Liver (tissue), 9 donors: ENCODE measurements around the gene CNOT10. TPM values are rescaled to one million over a fixed set of nuclear protein-coding genes. Genes with fewer than 3 reads are reported as not detected.
"Not testable (repeated sequence)": the region's sequence is repeated elsewhere in the genome, so short reads cannot be mapped to it uniquely, and the experiment has no call there.

ENCODE experiments used
- DNase-seq: peaks from one replicate; pipeline ENCODE4 v3.0.0-alpha.2; 2017; ENCODE audit warnings: low spot score
- H3K27ac ChIP-seq, 2 donors: one replicate each; pipeline ENCODE4 v1.7.0; 2013; ENCODE audit warnings: inconsistent platforms in 2 of 2, low read length in 2 of 2, control low read depth in 1 of 2, low read depth in 1 of 2, mild to moderate bottlenecking in 1 of 2
- H3K27me3 ChIP-seq, 4 donors: one replicate each; pipeline versions ENCODE4 v1.6.1 to v1.7.0; 2013; ENCODE audit warnings: low read length in 3 of 4, inconsistent platforms in 1 of 4, mild to moderate bottlenecking in 1 of 4, moderate library complexity in 1 of 4; ENCODE audit not compliant: control insufficient read depth in 4 of 4, insufficient read depth in 4 of 4
- H3K36me3 ChIP-seq, 4 donors: one replicate each; pipeline versions ENCODE4 v1.6.1 to v1.7.0; 2013; ENCODE audit warnings: low read length in 3 of 4, mild to moderate bottlenecking in 3 of 4, low read depth in 1 of 4, moderate library complexity in 1 of 4; ENCODE audit not compliant: control insufficient read depth in 4 of 4, insufficient read depth in 3 of 4
- H3K4me1 ChIP-seq, 4 donors: one replicate each; pipeline versions ENCODE4 v1.6.1 to v1.7.0; 2013; ENCODE audit warnings: low read length in 3 of 4, mild to moderate bottlenecking in 3 of 4, moderate library complexity in 1 of 4; ENCODE audit not compliant: control insufficient read depth in 4 of 4, insufficient read depth in 4 of 4
- H3K4me3 ChIP-seq, 3 donors: one replicate each; pipeline versions ENCODE4 v1.6.1 to v1.7.0; 2013; ENCODE audit warnings: low read length in 3 of 3, control low read depth in 1 of 3, low read depth in 1 of 3, mild to moderate bottlenecking in 1 of 3
- H3K9ac ChIP-seq, 2 donors: one replicate each; pipeline ENCODE4 v1.7.0; 2013; ENCODE audit warnings: low read length in 2 of 2, mild to moderate bottlenecking in 2 of 2, moderate library complexity in 2 of 2, control low read depth in 1 of 2, low read depth in 1 of 2
- H3K9me3 ChIP-seq, 4 donors: one replicate each; pipeline versions ENCODE4 v1.6.1 to v1.7.0; 2013; ENCODE audit warnings: low read length in 3 of 4; ENCODE audit not compliant: control insufficient read depth in 4 of 4
- EGR1 ChIP-seq, 2 donors: IDR thresholded peaks; 2 replicates each; pipeline ENCODE4 v1.6.1; 2016 to 2018; ENCODE audit warnings: antibody characterized with exemption in 2 of 2, low read depth in 2 of 2
- FOXA1 ChIP-seq: IDR thresholded peaks from 2 replicates; pipeline ENCODE4 v1.6.1; 2016; ENCODE audit warnings: antibody characterized with exemption
- FOXA2 ChIP-seq: IDR thresholded peaks from 2 replicates; pipeline ENCODE4 v1.6.1; 2016; ENCODE audit warnings: antibody characterized with exemption
- GABPA ChIP-seq, 2 donors: IDR thresholded peaks in 1 of 2; conservative IDR thresholded peaks in 1 of 2; 2 replicates each; pipeline ENCODE4 v1.6.1; 2016; ENCODE audit warnings: antibody characterized with exemption in 2 of 2, mild to moderate bottlenecking in 1 of 2, moderate library complexity in 1 of 2
- HNF4G ChIP-seq: IDR thresholded peaks from 2 replicates; pipeline ENCODE4 v1.6.1; 2016; ENCODE audit warnings: antibody characterized with exemption
- JUND ChIP-seq, 2 donors: IDR thresholded peaks; 2 replicates each; pipeline ENCODE4 v1.6.1; 2016; ENCODE audit warnings: antibody characterized with exemption in 2 of 2
- NR2F2 ChIP-seq: IDR thresholded peaks from 2 replicates; pipeline ENCODE4 v1.6.1; 2016; ENCODE audit warnings: antibody characterized with exemption
- RAD21 ChIP-seq, 2 donors: IDR thresholded peaks; 2 replicates each; pipeline ENCODE4 v1.6.1; 2016; ENCODE audit warnings: antibody characterized with exemption in 2 of 2, mild to moderate bottlenecking in 2 of 2
- SP1 ChIP-seq: IDR thresholded peaks from 2 replicates; pipeline ENCODE4 v1.6.1; 2018; ENCODE audit warnings: antibody characterized with exemption, mild to moderate bottlenecking
- TAF1 ChIP-seq: conservative IDR thresholded peaks from 2 replicates; pipeline ENCODE4 v1.6.1; 2016; ENCODE audit warnings: antibody characterized with exemption, mild to moderate bottlenecking
- YY1 ChIP-seq: IDR thresholded peaks from 2 replicates; pipeline ENCODE4 v1.6.1; 2016; ENCODE audit warnings: antibody characterized with exemption, mild to moderate bottlenecking
- WGBS: extraction: QIAGEN DNeasy Blood & Tissue Kit; methylation state at CpG from one replicate; pipeline ENCODE4 v1.1.7; 2013; 5-methylcytosine and 5-hydroxymethylcytosine counted together
- polyA plus RNA-seq, 2 donors: library from polyadenylated mRNA; stranded (reverse) in 1 of 2; unstranded in 1 of 2; fragments of 200-250 nt in 1 of 2; fragments of >200 nt in 1 of 2; fragmentation: Nextera tagmentation in 1 of 2; extraction: Ambion mirVana in 1 of 2; gene quantifications; one replicate each; pipeline versions ENCODE4 v1.2.1 to v1.2.3, GENCODE V29; 2013 to 2015
- total RNA-seq, 2 donors: library from RNA; depleted of rRNA; stranded (reverse); fragments of >200 nt; gene quantifications; one replicate each; pipeline ENCODE4 v1.2.3, GENCODE V29; 2014
- TF ChIP-seq, protein P1 (sequence below): IDR thresholded peaks from 2 replicates; pipeline ENCODE4 v1.6.1; 2016; ENCODE audit warnings: antibody characterized with exemption
- TF ChIP-seq, protein P2 (sequence below): IDR thresholded peaks from 2 replicates; pipeline ENCODE4 v1.6.1; 2016; ENCODE audit warnings: antibody characterized with exemption, mild to moderate bottlenecking
- TF ChIP-seq, protein P3 (sequence below): fragments of 150-350 bp; IDR thresholded peaks from 2 replicates; pipeline ENCODE4 v1.5.1; 2017; ENCODE audit warnings: improper control_type of control experiment, low read depth, low read length; ENCODE audit not compliant: missing input control
- TF ChIP-seq, protein P4 (sequence below): IDR thresholded peaks from 2 replicates; pipeline ENCODE4 v1.6.1; 2016; ENCODE audit warnings: antibody characterized with exemption
- TF ChIP-seq, protein P5 (sequence below): IDR thresholded peaks from 2 replicates; pipeline ENCODE4 v1.6.1; 2016; ENCODE audit warnings: antibody characterized with exemption
- donor health status: healthy.
- donor health status: healthy.
- donor health status: healthy.
- donor health status: healthy.
- donor health status: healthy.

CNOT10 gene
- total and polyA plus RNA-seq, 4 donors, result 6.7 to 19.6 (median 11.1) TPM

DNA sequence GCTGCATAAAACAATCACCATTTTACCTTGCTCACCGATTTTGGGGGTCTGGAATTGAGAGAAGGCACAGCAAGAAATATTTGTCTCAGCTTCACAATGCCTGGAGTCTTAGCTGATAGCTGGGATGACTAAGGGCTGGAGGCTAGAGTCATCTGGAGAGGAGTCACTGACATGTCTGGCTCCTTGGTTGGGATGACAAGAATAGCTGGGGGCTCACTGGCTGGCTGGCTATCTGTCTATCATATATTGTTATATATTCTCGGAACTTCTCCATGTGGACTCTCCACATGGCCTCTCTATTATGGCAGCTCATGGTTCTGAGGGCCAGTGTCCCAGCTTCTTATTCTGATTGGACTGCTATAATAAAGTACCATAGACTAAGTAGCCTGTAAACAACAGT is 112.8 kb downstream of the CNOT10 start:
- 87% methylated on average over 2 of the region's 2 CpGs for WGBS
- Histone ChIP-seq H3K36me3 (no peaks in the 10 kb centered on the region), H3K9ac (no peak overlapping the region), H3K9me3 (no peaks in the 10 kb centered on the region), H3K4me1 (no peaks in the 10 kb centered on the region), H3K4me3 (no peak overlapping the region), H3K27me3 (no peaks in the 10 kb centered on the region), H3K27ac (no peak overlapping the region)
- DNase-seq, result no peak
- TF ChIP-seq, protein P1, sequence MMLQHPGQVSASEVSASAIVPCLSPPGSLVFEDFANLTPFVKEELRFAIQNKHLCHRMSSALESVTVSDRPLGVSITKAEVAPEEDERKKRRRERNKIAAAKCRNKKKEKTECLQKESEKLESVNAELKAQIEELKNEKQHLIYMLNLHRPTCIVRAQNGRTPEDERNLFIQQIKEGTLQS, result no peak
- TF ChIP-seq JUND (IDR thresholded peaks at IDR 0.05) (no peak), TAF1 (no peak), NR2F2 (no peak), HNF4G (no peak), YY1 (no peak), RAD21 (IDR thresholded peaks at IDR 0.05) (no peak), EGR1 (IDR thresholded peaks at IDR 0.05; ENCODE audit: low read depth in 2 of 2) (no peak), SP1 (no peak), FOXA2 (no peak), GABPA (IDR thresholded peaks at IDR 0.05 in 1 of 2, conservative IDR thresholded peaks at IDR 0.05 in 1 of 2) (no peak), FOXA1 (no peak)
- TF ChIP-seq, protein P2, sequence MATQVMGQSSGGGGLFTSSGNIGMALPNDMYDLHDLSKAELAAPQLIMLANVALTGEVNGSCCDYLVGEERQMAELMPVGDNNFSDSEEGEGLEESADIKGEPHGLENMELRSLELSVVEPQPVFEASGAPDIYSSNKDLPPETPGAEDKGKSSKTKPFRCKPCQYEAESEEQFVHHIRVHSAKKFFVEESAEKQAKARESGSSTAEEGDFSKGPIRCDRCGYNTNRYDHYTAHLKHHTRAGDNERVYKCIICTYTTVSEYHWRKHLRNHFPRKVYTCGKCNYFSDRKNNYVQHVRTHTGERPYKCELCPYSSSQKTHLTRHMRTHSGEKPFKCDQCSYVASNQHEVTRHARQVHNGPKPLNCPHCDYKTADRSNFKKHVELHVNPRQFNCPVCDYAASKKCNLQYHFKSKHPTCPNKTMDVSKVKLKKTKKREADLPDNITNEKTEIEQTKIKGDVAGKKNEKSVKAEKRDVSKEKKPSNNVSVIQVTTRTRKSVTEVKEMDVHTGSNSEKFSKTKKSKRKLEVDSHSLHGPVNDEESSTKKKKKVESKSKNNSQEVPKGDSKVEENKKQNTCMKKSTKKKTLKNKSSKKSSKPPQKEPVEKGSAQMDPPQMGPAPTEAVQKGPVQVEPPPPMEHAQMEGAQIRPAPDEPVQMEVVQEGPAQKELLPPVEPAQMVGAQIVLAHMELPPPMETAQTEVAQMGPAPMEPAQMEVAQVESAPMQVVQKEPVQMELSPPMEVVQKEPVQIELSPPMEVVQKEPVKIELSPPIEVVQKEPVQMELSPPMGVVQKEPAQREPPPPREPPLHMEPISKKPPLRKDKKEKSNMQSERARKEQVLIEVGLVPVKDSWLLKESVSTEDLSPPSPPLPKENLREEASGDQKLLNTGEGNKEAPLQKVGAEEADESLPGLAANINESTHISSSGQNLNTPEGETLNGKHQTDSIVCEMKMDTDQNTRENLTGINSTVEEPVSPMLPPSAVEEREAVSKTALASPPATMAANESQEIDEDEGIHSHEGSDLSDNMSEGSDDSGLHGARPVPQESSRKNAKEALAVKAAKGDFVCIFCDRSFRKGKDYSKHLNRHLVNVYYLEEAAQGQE, result no peak
- TF ChIP-seq, protein P3, sequence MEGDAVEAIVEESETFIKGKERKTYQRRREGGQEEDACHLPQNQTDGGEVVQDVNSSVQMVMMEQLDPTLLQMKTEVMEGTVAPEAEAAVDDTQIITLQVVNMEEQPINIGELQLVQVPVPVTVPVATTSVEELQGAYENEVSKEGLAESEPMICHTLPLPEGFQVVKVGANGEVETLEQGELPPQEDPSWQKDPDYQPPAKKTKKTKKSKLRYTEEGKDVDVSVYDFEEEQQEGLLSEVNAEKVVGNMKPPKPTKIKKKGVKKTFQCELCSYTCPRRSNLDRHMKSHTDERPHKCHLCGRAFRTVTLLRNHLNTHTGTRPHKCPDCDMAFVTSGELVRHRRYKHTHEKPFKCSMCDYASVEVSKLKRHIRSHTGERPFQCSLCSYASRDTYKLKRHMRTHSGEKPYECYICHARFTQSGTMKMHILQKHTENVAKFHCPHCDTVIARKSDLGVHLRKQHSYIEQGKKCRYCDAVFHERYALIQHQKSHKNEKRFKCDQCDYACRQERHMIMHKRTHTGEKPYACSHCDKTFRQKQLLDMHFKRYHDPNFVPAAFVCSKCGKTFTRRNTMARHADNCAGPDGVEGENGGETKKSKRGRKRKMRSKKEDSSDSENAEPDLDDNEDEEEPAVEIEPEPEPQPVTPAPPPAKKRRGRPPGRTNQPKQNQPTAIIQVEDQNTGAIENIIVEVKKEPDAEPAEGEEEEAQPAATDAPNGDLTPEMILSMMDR, result no peak
- TF ChIP-seq, protein P4, sequence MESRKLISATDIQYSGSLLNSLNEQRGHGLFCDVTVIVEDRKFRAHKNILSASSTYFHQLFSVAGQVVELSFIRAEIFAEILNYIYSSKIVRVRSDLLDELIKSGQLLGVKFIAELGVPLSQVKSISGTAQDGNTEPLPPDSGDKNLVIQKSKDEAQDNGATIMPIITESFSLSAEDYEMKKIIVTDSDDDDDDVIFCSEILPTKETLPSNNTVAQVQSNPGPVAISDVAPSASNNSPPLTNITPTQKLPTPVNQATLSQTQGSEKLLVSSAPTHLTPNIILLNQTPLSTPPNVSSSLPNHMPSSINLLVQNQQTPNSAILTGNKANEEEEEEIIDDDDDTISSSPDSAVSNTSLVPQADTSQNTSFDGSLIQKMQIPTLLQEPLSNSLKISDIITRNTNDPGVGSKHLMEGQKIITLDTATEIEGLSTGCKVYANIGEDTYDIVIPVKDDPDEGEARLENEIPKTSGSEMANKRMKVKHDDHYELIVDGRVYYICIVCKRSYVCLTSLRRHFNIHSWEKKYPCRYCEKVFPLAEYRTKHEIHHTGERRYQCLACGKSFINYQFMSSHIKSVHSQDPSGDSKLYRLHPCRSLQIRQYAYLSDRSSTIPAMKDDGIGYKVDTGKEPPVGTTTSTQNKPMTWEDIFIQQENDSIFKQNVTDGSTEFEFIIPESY, result no peak
- TF ChIP-seq, protein P5, sequence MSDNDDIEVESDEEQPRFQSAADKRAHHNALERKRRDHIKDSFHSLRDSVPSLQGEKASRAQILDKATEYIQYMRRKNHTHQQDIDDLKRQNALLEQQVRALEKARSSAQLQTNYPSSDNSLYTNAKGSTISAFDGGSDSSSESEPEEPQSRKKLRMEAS, result no peak

DNA sequence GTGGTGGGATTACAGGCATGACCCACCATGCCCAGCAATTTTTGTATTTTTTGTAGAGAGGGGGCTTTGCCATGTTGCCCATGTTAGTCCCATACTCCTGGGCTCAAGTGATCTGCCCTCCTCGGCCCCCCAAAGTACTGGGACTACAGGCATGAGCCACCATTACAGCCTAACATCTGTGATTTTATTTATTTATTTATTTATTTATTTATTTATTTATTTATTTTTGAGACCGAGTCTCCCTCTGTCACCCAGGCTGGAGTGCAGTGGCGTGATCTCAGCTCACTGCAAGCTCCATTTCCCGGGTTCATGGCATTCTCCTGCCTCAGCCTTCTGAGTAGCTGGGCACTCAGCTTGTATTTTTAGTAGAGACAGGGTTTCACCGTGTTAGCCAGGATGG is 116.5 kb downstream of the CNOT10 start:
- H3K9ac ChIP-seq, H3K4me3 ChIP-seq, H3K9me3 ChIP-seq, H3K27ac ChIP-seq, H3K27me3 ChIP-seq, H3K4me1 ChIP-seq, DNase-seq, H3K36me3 ChIP-seq: not testable (repeated sequence)
- WGBS, result 95% methylated on average over 5 of the region's 5 CpGs
